Measurements from ENCODE around the gene LRRN2.
"Not testable (repeated sequence)": the region's sequence is repeated elsewhere in the genome, so short reads cannot be mapped to it uniquely, and the experiment has no call there.

Gene LRRN2

GRCh38 chr1:204685236-204686006 lies at the start of gene LRRN2:
Gene LRRN2 (minus strand): TSS chr1:204685738. CDS start chr1:204619992, 65,746 bp downstream.
- no peak for DNase-seq

GRCh38 chr1:204735042-204735441 lies 49.5 kb upstream of the LRRN2 start:
- DNase-seq: no peak

GRCh38 chr1:204733869-204734596 lies 48.5 kb upstream of the LRRN2 start:
- DNase-seq: no peak

- DNase-seq: no peak
Measured at GRCh38 chr1:204733289-204733688, 47.8 kb upstream of the LRRN2 start.

GRCh38 chr1:204731985-204732575 lies 46.5 kb upstream of the LRRN2 start:
- DNase-seq: no peak

DNA sequence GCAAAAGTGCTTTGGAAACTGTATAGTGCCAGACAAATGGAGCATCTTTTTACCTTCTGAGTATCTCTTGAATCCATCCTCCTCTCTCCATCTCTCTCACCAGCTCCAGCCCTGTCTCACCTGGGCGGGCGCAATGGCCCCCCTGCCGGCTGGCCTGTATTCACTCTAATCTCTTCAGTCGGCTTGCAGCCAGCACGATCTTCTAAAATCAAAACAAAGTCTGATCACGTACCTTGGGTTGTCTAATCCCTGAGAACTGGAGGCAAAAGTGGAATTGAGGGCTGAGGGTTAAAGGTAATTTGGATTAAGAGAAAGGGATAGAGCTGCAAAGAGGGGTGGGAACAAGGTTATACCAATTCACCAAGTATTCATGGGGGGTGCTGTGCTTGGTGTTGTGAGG lies 46.0 kb upstream of the LRRN2 start:
- DNase-seq: no peak

GRCh38 chr1:204730826-204731459 lies 45.4 kb upstream of the LRRN2 start:
- no peak for DNase-seq

DNA sequence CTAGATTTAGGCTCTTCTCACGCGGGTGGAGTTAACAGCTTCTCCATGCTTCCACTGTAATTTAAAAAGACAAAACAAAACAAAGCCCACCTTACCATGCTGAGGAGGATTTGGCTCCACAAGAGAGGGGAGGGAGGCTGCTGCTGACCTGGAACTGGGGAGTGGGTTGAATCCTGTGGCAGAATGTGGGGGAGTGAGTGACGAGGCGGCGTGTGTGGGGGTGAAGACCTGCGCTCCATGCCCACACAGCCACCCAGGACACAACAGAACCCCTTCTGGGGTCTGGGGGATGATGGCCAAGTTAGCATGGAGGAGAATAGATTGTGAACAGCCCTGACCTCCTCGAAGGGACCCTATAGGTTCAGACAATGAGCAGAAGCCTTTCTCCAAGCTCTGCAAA lies 44.0 kb upstream of the LRRN2 start:
- DNase-seq: no peak

DNA sequence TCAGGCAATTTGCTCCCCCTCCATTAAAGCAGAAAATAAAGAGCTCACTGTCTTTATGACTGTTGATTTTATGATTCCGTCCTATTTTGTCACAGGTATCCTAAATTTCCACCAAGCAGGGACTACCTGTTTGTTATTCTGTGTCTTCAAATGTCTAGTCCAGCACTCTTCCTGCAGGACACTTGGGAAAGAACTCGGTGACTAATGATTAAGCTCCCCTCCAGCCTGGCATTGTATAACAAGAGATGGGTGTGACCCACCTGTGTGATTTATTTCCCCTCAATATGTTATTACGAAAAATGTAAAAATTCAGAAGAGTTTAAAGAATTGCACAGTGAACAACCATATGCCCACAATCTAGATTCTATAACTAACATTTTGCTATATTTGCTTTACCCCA lies 42.9 kb upstream of the LRRN2 start:
- no peak for DNase-seq

DNA sequence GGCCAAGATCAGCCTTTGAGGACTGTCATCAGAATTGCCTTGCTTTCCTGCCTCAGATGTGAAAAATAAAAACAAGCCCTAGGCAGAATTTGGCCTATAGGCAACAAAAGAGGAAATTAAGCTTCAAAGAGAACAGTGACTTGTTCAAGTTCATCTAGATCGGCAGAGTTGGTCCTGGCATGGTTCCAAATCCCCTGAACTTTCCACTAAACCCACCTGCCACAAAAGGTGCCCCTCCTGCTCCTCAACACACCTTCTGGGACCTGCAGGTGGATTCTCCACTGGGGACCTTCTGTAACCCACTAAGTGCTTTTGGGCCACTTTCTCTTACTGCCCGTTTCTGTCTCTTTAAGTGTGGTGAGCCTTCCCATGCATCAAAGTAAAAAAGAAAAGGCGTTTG lies 42.5 kb upstream of the LRRN2 start:
- DNase-seq: no peak

DNA sequence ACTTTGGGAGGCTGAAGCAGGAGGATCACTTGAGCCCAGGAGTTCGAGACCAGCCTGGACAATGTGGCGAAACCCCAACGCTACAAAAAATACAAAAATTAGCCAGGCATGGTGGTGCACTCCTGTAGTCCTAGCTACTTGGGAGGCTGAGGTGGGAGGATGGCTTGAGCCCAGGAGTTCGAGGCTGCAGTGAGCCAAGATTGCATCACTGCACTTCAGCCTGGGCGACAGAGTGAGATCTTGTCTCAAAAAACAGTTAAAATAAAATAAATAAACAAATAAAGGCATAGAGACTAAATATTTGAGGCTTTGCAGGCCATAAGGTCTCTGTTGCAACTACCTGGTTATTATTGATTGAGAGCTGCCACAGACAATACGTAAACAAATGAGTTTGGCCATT lies 41.9 kb upstream of the LRRN2 start:
- DNase-seq: not testable (repeated sequence)

DNA sequence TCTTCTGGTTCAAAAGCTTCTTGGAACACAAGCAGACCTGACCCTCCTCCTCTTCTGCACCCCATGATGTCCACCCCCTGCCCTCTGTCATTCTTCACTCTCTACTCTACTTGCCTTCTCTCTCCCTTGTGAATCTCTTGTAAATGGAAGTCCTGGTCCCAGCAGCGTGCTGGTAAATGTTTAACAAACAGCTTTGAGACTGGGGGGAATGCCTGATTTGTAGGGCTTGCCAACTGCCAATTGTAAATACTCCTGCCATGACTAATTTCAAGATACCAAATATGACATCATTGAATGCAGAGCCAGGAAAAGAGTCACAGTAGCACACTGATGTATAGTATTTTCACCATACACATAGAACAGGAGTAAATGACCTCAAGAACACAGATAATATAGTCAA lies 40.9 kb upstream of the LRRN2 start:
- no peak for DNase-seq

- no peak for DNase-seq
Measured at GRCh38 chr1:204725821-204726448, 40.4 kb upstream of the LRRN2 start.

- no peak for DNase-seq
Measured at GRCh38 chr1:204723131-204723787, 37.7 kb upstream of the LRRN2 start.

GRCh38 chr1:204721373-204722055 lies 36.0 kb upstream of the LRRN2 start:
- no peak for DNase-seq

GRCh38 chr1:204716660-204717059 lies 31.1 kb upstream of the LRRN2 start:
- DNase-seq: no peak

- no peak for DNase-seq
Measured at GRCh38 chr1:204714861-204715511, 29.4 kb upstream of the LRRN2 start.

DNA sequence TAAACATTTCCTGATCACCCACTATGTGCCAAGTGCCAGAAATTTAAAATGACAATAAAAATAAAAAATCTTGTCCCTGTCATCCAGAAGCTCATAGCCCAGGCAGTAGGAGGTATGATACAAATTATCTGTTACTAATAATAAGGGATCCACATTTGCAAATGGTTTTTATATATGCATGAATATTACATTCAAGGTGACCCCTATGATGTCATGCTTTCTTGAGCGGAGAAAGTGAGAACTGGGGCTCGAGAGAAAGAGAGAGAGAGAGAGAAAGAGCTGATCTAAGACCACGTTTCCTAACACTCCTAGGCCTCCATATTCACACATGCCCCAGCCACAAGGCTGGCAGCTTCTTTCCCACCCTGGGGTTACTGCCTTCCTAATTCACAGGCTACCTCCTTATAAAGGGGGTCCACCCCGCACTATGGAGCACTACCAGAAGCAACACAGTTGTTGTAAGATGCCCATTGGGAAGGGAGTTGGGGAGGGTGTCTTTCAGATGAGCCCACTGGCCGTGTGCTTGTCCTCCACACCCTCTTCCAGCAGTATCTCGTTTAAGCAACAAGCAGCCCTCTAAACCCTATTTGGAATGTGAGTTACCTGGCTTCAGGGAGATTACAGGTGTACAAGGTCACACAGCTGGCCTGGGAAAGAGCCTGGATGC lies 28.8 kb upstream of the LRRN2 start:
- DNase-seq: no peak

DNA sequence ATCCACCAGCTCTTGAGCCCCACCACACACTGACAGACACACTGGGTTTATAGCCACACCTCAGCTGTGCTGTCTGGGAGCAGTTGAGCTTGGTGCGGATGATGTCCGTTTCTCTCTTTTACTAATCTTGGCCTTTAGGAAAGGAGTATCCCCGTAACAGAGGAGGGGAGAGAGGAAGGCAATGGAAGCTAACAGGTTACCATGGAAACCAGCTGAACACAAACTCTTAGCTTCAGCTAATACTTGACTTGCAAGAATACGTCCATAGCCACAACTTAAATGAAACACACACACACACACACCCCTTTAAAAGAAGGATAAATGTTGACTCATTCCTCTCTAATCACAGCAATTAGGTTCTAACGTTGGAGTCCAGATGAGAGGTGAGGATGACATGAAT lies 28.0 kb upstream of the LRRN2 start:
- DNase-seq: no peak

- DNase-seq: no peak
Measured at GRCh38 chr1:204712708-204713430, 27.3 kb upstream of the LRRN2 start.
